Astrocyte of the spinal cord (primary cell): ENCODE measurements around the gene ACVR1C.
"Not testable (repeated sequence)": the region's sequence is repeated elsewhere in the genome, so short reads cannot be mapped to it uniquely, and the experiment has no call there.

ENCODE experiments used
- DNase-seq: peaks from one replicate; pipeline ENCODE4 v3.0.0; 2011; ENCODE audit warnings: low read depth, low spot score
- H3K4me3 ChIP-seq: 2 replicates; pipeline ENCODE4 v1.5.1; 2011; ENCODE audit warnings: low read depth, mild to moderate bottlenecking, low read length, moderate library complexity
- CTCF ChIP-seq: IDR thresholded peaks from 2 replicates; pipeline ENCODE4 v1.5.1; 2012; ENCODE audit warnings: low read depth, mild to moderate bottlenecking, low read length, inconsistent platforms
- in situ Hi-C: cut with HindIII; loops from 2 replicates; pipeline ENCODE4 v1.10.0; 2017; ENCODE audit warnings: low sequenced_read_pairs

Gene ACVR1C

GRCh38 chr2:157528963-157529751, 99.5 kb downstream of the ACVR1C start:
- H3K4me3 ChIP-seq: no peak overlapping the region
- no peak for TF ChIP-seq CTCF
- DNase-seq: no peak
- in situ Hi-C loops: no loop called here

- in situ Hi-C loops: no loop called here
- H3K4me3 ChIP-seq: no peak overlapping the region
These were observed 102.6 kb downstream of the ACVR1C start for GRCh38 chr2:157526070-157526469.

GRCh38 chr2:157523270-157524247, 105.1 kb downstream of the ACVR1C start:
- in situ Hi-C loops: no loop called here
- no peak for DNase-seq
- no peak overlapping the region for H3K4me3 ChIP-seq
- no peak for TF ChIP-seq CTCF

More at GRCh38 chr2:157526070-157526469, 102.6 kb downstream of the ACVR1C start:
- TF ChIP-seq CTCF: no peak
- no peak for DNase-seq

- H3K4me3 ChIP-seq, in situ Hi-C loops, DNase-seq: not testable (repeated sequence)
These were observed 113.7 kb downstream of the ACVR1C start for GRCh38 chr2:157514966-157515365.

GRCh38 chr2:157509744-157510143, 118.9 kb downstream of the ACVR1C start:
- no peak overlapping the region for H3K4me3 ChIP-seq
- no peak for DNase-seq
- no peak for TF ChIP-seq CTCF
- in situ Hi-C loops: no loop called here

- TF ChIP-seq CTCF: no peak
- DNase-seq: no peak
- no peak overlapping the region for H3K4me3 ChIP-seq
- in situ Hi-C loops: no loop called here
These were observed 120.0 kb downstream of the ACVR1C start for GRCh38 chr2:157508676-157509075.
